ENCODE data around the gene ARHGAP20.

Gene ARHGAP20

GRCh38 chr11:110712659-110713448, 617 bp upstream of the ARHGAP20 start:
- DNase-seq (ENCODE audit: low spot score) (no peak), ATAC-seq (ENCODE audit: low read depth) (peak; percentile 35; the same call in 2 of the 3 replicates)
- Histone ChIP-seq H3K9me3 (ENCODE audit: severe bottlenecking) (no peaks in the 10 kb centered on the region), H3K36me3 (ENCODE audit: low read depth) (no peaks in the 10 kb centered on the region), H3K27me3 (ENCODE audit: insufficient read depth, poor library complexity, severe bottlenecking) (peaks cover 59% of the 10 kb centered on the region), H3K27ac (ENCODE audit: poor library complexity, severe bottlenecking) (no peak overlapping the region), H3K4me3 (ENCODE audit: severe bottlenecking) (peak overlapping the region; percentile 29), H3K4me1 (ENCODE audit: insufficient read depth, poor library complexity, severe bottlenecking) (no peaks in the 10 kb centered on the region)
- TF ChIP-seq CTCF (IDR thresholded peaks at IDR 0.05; ENCODE audit: poor library complexity, severe bottlenecking): peak; percentile 15

- ATAC-seq (ENCODE audit: low read depth) (peak; percentile 8; the same call in 1 of the 3 replicates), DNase-seq (ENCODE audit: low spot score) (no peak)
- H3K9me3 ChIP-seq (ENCODE audit: severe bottlenecking): no peaks in the 10 kb centered on the region
- no peak for TF ChIP-seq CTCF (IDR thresholded peaks at IDR 0.05; ENCODE audit: poor library complexity, severe bottlenecking)
- peaks cover 59% of the 10 kb centered on the region for H3K27me3 ChIP-seq (ENCODE audit: insufficient read depth, poor library complexity, severe bottlenecking)
- no peaks in the 10 kb centered on the region for H3K36me3 ChIP-seq (ENCODE audit: low read depth)
- no peak overlapping the region for H3K27ac ChIP-seq (ENCODE audit: poor library complexity, severe bottlenecking)
- peak overlapping the region; percentile 29 for H3K4me3 ChIP-seq (ENCODE audit: severe bottlenecking)
- H3K4me1 ChIP-seq (ENCODE audit: insufficient read depth, poor library complexity, severe bottlenecking): no peaks in the 10 kb centered on the region
These were observed 825 bp downstream of the ARHGAP20 start for GRCh38 chr11:110711448-110711775.

DNA sequence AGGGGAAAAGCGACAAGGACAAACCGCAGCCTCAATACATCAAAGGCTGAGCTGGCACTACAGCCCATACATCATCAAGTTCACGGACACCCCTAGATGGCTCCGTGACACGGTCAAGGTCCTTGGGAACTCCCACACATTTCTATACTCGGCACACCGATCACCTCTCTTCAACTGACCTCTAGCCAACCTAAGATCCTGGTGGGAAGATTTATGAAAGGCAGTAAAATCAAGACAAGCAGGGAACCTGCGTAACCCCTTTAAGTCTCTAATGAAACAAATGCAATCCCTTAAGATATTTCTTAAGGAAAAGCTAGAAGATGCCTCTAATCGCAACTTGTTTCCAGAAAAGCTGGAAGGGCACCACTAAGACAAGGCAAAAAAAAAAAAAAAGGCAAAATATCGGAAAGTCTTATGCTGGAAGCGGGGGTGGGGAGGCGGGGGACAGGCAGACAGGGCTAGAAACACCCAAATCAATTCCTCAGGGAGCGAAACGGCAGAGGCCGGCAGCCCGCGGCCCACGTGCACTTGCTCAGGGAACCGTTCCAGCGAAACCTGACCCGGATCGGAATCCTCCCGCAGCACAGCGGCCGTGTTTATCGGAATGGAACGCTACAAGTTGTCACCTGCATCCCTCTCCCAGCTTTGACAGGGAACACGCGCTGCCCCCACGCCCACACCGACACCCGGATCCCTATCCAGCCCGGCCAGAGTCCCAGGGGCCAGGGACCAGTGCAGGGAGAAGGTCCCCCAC, 1.4 kb downstream of the ARHGAP20 start:
- ATAC-seq (ENCODE audit: low read depth): no peak
- Histone ChIP-seq H3K27ac (ENCODE audit: poor library complexity, severe bottlenecking) (no peak overlapping the region), H3K4me1 (ENCODE audit: insufficient read depth, poor library complexity, severe bottlenecking) (no peaks in the 10 kb centered on the region), H3K27me3 (ENCODE audit: insufficient read depth, poor library complexity, severe bottlenecking) (peaks cover 59% of the 10 kb centered on the region), H3K4me3 (ENCODE audit: severe bottlenecking) (no peak overlapping the region), H3K9me3 (ENCODE audit: severe bottlenecking) (no peaks in the 10 kb centered on the region), H3K36me3 (ENCODE audit: low read depth) (no peaks in the 10 kb centered on the region)
- TF ChIP-seq CTCF (IDR thresholded peaks at IDR 0.05; ENCODE audit: poor library complexity, severe bottlenecking): no peak
- no peak for DNase-seq (ENCODE audit: low spot score)

DNA sequence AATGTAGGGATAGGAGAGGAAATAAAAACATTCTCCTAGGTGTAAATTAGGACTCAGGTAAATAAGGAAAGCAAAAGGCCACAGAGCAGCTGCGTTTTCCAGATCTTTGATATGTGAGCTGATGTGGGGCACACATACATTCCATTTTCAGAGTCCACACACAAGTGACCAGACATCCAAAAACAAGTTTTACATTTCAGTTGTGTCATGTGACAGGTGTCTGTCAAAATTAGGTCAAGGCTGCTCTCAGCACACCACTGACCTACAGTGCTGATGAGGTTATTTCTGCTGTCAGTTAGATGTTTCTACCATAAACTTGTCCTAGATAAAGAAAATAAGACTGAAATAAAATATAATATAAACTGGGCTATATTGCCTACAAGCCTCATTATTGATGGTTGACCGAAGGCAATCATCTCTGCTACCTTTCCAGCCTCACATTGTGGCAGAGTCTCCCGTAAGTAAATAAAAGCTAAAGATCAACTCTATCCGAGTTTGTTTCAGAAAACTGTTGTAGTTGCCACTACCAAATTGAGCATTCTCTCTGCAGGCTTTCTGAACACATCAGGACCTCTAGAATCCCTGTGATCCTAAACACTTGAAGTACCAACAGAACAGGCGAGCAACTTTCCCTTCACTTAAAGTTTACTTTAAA, 7.9 kb downstream of the ARHGAP20 start:
- H3K36me3 ChIP-seq (ENCODE audit: low read depth): no peaks in the 10 kb centered on the region
- H3K9me3 ChIP-seq (ENCODE audit: severe bottlenecking): no peaks in the 10 kb centered on the region
- no peak overlapping the region for H3K4me3 ChIP-seq (ENCODE audit: severe bottlenecking)
- H3K27ac ChIP-seq (ENCODE audit: poor library complexity, severe bottlenecking): no peak overlapping the region
- no peak for ATAC-seq (ENCODE audit: low read depth)
- peaks cover 5% of the 10 kb centered on the region for H3K27me3 ChIP-seq (ENCODE audit: insufficient read depth, poor library complexity, severe bottlenecking)
- no peak for DNase-seq (ENCODE audit: low spot score)
- H3K4me1 ChIP-seq (ENCODE audit: insufficient read depth, poor library complexity, severe bottlenecking): no peaks in the 10 kb centered on the region
- TF ChIP-seq CTCF (IDR thresholded peaks at IDR 0.05; ENCODE audit: poor library complexity, severe bottlenecking): no peak

Data from RWPE2 (cell line).